Measurements from ENCODE around the gene LIPI. TPM values are rescaled to one million over a fixed set of nuclear protein-coding genes. Genes with fewer than 3 reads are reported as not detected.
"Not testable (repeated sequence)": the region's sequence is repeated elsewhere in the genome, so short reads cannot be mapped to it uniquely, and the experiment has no call there.

Gene LIPI
- total RNA-seq, 2 donors from 2014 or later: not detected

- DNase-seq: peak; percentile 17 to 40 (median 18)
- Histone ChIP-seq H3K27me3 (no peaks in the 10 kb centered on the region), H3K4me1 (no peaks in the 10 kb centered on the region), H3K27ac (no peak overlapping the region), H3K36me3 (replicated peaks in 1 of 2; ENCODE audit: insufficient read depth in 1 of 2, low read depth in 2 of 2) (no peaks in the 10 kb centered on the region), H3K4me3 (no peak overlapping the region), H3K9me3 (no peaks in the 10 kb centered on the region)
- TF ChIP-seq CTCF (IDR thresholded peaks at IDR 0.05): no peak
- TF ChIP-seq POLR2A (IDR thresholded peaks at IDR 0.05): no peak
- intact Hi-C loops (cut with DNase I): no loop called here
- ATAC-seq: peak; percentile 77
- 80 to 89% methylated on average over 3 of the region's 3 CpGs for WGBS, 2 donors
Measured at GRCh38 chr21:14114251-14114650, 96.5 kb downstream of the LIPI start.

- WGBS, 2 donors: 50 to 53% methylated on average over 4 of the region's 4 CpGs
- ATAC-seq; DNase-seq; H3K4me3 ChIP-seq; H3K4me1 ChIP-seq; H3K36me3 ChIP-seq (replicated peaks in 1 of 2; ENCODE audit: insufficient read depth in 1 of 2, low read depth in 2 of 2); intact Hi-C loops (cut with DNase I); H3K9me3 ChIP-seq; H3K27ac ChIP-seq; H3K27me3 ChIP-seq: not testable (repeated sequence)
Measured at GRCh38 chr21:14104564-14104963, 106.2 kb downstream of the LIPI start.

- Histone ChIP-seq H3K4me1 (no peaks in the 10 kb centered on the region), H3K9me3 (no peaks in the 10 kb centered on the region), H3K4me3 (no peak overlapping the region), H3K27me3 (no peaks in the 10 kb centered on the region), H3K27ac (no peak overlapping the region), H3K36me3 (replicated peaks in 1 of 2; ENCODE audit: insufficient read depth in 1 of 2, low read depth in 2 of 2) (no peaks in the 10 kb centered on the region)
- 5 to 14% methylated on average over 2 of the region's 2 CpGs for whole genome bisulfite sequencing, 2 donors
- TF ChIP-seq CTCF (IDR thresholded peaks at IDR 0.05): no peak
- TF ChIP-seq POLR2A (IDR thresholded peaks at IDR 0.05): no peak
- ATAC-seq (no peak), DNase-seq (no peak)
- intact Hi-C loops (cut with DNase I): no loop called here
Measured at GRCh38 chr21:14099570-14099969, 111.2 kb downstream of the LIPI start.

GRCh38 chr21:14097881-14098499, 112.8 kb downstream of the LIPI start:
- Histone ChIP-seq H3K9me3 (no peaks in the 10 kb centered on the region), H3K4me3 (no peak overlapping the region), H3K27ac (no peak overlapping the region), H3K4me1 (no peaks in the 10 kb centered on the region), H3K27me3 (no peaks in the 10 kb centered on the region), H3K36me3 (replicated peaks in 1 of 2; ENCODE audit: insufficient read depth in 1 of 2, low read depth in 2 of 2) (no peaks in the 10 kb centered on the region)
- DNase-seq (no peak), ATAC-seq (no peak)
- WGBS, 2 donors: 87 to 95% methylated on average over 2 of the region's 2 CpGs
- intact Hi-C loops (cut with DNase I): no loop called here
- TF ChIP-seq POLR2A (IDR thresholded peaks at IDR 0.05) (no peak), CTCF (IDR thresholded peaks at IDR 0.05) (no peak)

GRCh38 chr21:14096577-14096976, 114.2 kb downstream of the LIPI start:
- no peaks in the 10 kb centered on the region for H3K9me3 ChIP-seq
- H3K27me3 ChIP-seq: no peaks in the 10 kb centered on the region
- DNase-seq (no peak), ATAC-seq (no peak)
- intact Hi-C loops (cut with DNase I): no loop called here
- H3K36me3 ChIP-seq (replicated peaks in 1 of 2; ENCODE audit: insufficient read depth in 1 of 2, low read depth in 2 of 2): no peaks in the 10 kb centered on the region
- no peaks in the 10 kb centered on the region for H3K4me1 ChIP-seq
- 86 to 88% methylated on average over 4 to 6 of the region's 6 CpGs for WGBS, 2 donors
- H3K27ac ChIP-seq: no peak overlapping the region
- no peak overlapping the region for H3K4me3 ChIP-seq
- TF ChIP-seq CTCF (IDR thresholded peaks at IDR 0.05) (no peak), POLR2A (IDR thresholded peaks at IDR 0.05) (no peak)

Data from body of pancreas (tissue), 4 donors.